Measurements from ENCODE around the gene ANKRD42. TPM values are rescaled to one million over a fixed set of nuclear protein-coding genes. Genes with fewer than 3 reads are reported as not detected.
"Not testable (repeated sequence)": the region's sequence is repeated elsewhere in the genome, so short reads cannot be mapped to it uniquely, and the experiment has no call there.

The ANKRD42 gene
- total and polyA plus RNA-seq, 4 donors = 12.2 to 14.6 (median 13.6) TPM

DNA sequence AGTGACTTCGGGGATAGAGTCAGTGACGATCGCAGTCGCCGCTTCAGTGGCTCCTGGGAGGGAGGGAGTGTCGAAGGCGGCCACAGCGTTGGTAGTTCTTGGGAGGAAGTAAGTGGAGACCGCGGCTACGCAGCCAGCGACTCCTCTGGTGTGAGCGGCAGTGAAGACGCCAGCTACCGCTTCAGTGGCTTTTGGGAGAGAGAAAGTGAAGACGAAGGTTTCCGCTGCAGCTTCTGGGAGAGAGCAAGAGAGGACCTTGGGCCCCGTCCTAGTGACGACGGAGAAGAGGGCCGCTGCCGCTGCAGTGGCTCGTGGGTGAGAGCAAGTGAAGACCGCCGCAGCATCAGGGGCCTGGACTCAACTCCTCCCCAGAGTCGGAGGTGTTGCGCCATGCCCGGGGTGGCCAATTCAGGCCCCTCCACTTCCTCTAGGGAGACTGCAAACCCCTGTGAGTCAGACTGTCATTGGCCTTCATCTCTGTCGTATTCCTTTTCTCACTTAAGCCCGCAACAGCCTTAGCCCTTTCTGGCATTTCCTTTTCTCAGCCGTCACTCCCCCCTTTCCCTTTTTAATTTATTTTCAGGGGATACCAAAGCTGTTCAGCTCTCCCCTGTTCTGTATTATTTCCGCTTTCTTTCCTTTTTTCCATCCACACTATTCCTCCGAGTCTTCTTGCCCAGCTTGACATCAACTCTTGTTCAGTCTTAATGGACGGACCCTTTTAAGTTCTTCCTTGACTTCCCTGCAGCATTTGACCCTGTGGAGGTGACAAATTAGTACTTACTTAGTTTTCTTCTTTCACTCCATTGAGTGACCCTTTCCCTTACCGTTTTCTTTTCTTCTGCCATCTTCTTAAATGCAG, 1.0 kb downstream of the ANKRD42 start:
- H3K27me3 ChIP-seq (ENCODE audit: control insufficient read depth, insufficient read depth, low read length) = no peaks in the 10 kb centered on the region
- peak overlapping the region; percentile 91 for H3K27ac ChIP-seq (ENCODE audit: low read depth, low read length)
- no peaks in the 10 kb centered on the region for H3K9me3 ChIP-seq (ENCODE audit: control insufficient read depth, insufficient read depth, low read length)
- H3K36me3 ChIP-seq (ENCODE audit: control insufficient read depth, insufficient read depth, low read length) = peaks cover 12% of the 10 kb centered on the region
- WGBS (ENCODE audit: insufficient coverage) = 2% methylated on average over 34 of the region's 35 CpGs
- peak in 5 of 6 donors; percentile 4 to 56 (median 17) for DNase-seq (ENCODE audit: low read depth in 4 of 6, low spot score in 6 of 6)
- peaks cover 13% of the 10 kb centered on the region for H3K4me1 ChIP-seq (ENCODE audit: control insufficient read depth, insufficient read depth, low read length)
- peak overlapping the region; percentile 96 for H3K4me3 ChIP-seq (ENCODE audit: low read depth, low read length)

- DNase-seq (ENCODE audit: low read depth in 4 of 6, low spot score in 6 of 6) = no peak
- H3K4me1 ChIP-seq (ENCODE audit: control insufficient read depth, insufficient read depth, low read length) = peaks cover 13% of the 10 kb centered on the region
- H3K9me3 ChIP-seq (ENCODE audit: control insufficient read depth, insufficient read depth, low read length) = no peaks in the 10 kb centered on the region
- 43% methylated on average over 1 of the region's 4 CpGs for WGBS (ENCODE audit: insufficient coverage)
- H3K36me3 ChIP-seq (ENCODE audit: control insufficient read depth, insufficient read depth, low read length) = peaks cover 7% of the 10 kb centered on the region
- peak overlapping the region; percentile 96 for H3K4me3 ChIP-seq (ENCODE audit: low read depth, low read length)
- no peak overlapping the region for H3K27ac ChIP-seq (ENCODE audit: low read depth, low read length)
- H3K27me3 ChIP-seq (ENCODE audit: control insufficient read depth, insufficient read depth, low read length) = no peaks in the 10 kb centered on the region
Measured at GRCh38 chr11:83195143-83195466, 1.6 kb downstream of the ANKRD42 start.

DNA sequence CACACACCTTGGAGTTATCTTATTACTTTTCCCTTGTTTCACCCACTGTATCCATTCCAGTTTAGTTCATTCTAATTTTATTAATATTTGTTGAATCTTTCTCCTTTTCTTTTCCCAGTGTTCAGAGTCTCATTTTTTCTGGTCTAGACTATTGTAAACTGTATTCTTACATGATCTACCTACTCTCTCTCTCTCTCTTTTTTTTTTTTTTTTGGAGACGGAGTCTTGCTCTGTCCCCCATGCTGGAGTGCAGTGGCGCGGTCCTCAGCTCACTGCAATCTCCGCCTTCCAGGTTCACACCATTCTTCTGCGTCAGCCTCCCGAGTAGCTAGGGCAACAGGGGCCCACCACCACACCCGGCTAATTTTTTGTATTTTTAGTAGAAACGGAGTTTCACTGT, 2.1 kb downstream of the ANKRD42 start:
- 94% methylated on average over 7 of the region's 8 CpGs for WGBS (ENCODE audit: insufficient coverage)
- H3K4me1 ChIP-seq (ENCODE audit: control insufficient read depth, insufficient read depth, low read length) = peaks cover 13% of the 10 kb centered on the region

GRCh38 chr11:83200035-83200434, 6.5 kb downstream of the ANKRD42 start:
- Histone ChIP-seq H3K4me3 (ENCODE audit: low read depth, low read length) (no peak overlapping the region), H3K36me3 (ENCODE audit: control insufficient read depth, insufficient read depth, low read length) (peaks cover 3% of the 10 kb centered on the region), H3K4me1 (ENCODE audit: control insufficient read depth, insufficient read depth, low read length) (peaks cover 5% of the 10 kb centered on the region), H3K27ac (ENCODE audit: low read depth, low read length) (no peak overlapping the region), H3K9me3 (ENCODE audit: control insufficient read depth, insufficient read depth, low read length) (no peaks in the 10 kb centered on the region), H3K27me3 (ENCODE audit: control insufficient read depth, insufficient read depth, low read length) (no peaks in the 10 kb centered on the region)
- WGBS (ENCODE audit: insufficient coverage) = no CpG with 5 or more reads among the region's 1 CpG
- no peak for DNase-seq (ENCODE audit: low read depth in 4 of 6, low spot score in 6 of 6)

More for the DNA sequence above, 2.1 kb downstream of the ANKRD42 start:
- DNase-seq (ENCODE audit: low read depth in 4 of 6, low spot score in 6 of 6) = no peak
- H3K27me3 ChIP-seq (ENCODE audit: control insufficient read depth, insufficient read depth, low read length) = no peaks in the 10 kb centered on the region
- no peaks in the 10 kb centered on the region for H3K9me3 ChIP-seq (ENCODE audit: control insufficient read depth, insufficient read depth, low read length)
- H3K4me3 ChIP-seq (ENCODE audit: low read depth, low read length) = no peak overlapping the region
- H3K36me3 ChIP-seq (ENCODE audit: control insufficient read depth, insufficient read depth, low read length) = peaks cover 3% of the 10 kb centered on the region
- no peak overlapping the region for H3K27ac ChIP-seq (ENCODE audit: low read depth, low read length)

DNA sequence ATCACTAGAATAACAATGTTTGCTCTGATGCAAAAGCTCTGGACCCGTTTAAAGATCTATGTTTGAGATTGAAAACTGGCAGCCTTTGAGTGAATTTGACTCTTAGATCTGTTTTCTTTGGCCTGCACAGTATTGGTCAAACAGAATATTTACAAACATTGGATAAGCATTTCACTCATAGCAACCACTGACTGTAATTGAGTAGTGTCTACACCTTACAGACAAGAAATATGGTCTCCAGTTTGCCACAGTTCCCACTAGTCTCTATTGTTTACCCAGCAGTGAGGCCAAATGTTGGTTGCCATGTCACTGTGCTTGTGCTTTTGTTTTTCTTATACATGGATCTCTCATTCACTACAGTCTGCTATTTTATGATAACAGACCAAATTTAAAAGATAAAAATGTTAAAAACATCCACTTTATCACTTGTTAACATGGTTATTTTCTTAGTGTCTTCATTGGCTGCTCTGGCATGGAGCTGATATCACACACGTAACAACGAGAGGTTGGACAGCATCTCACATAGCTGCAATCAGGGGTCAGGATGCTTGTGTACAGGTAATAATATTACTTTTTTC, 12.2 kb downstream of the ANKRD42 start:
- no CpG with 5 or more reads among the region's 3 CpGs for WGBS (ENCODE audit: insufficient coverage)
- H3K4me1 ChIP-seq (ENCODE audit: control insufficient read depth, insufficient read depth, low read length) = no peaks in the 10 kb centered on the region
- no peaks in the 10 kb centered on the region for H3K9me3 ChIP-seq (ENCODE audit: control insufficient read depth, insufficient read depth, low read length)
- no peak overlapping the region for H3K27ac ChIP-seq (ENCODE audit: low read depth, low read length)
- H3K4me3 ChIP-seq (ENCODE audit: low read depth, low read length) = no peak overlapping the region
- no peaks in the 10 kb centered on the region for H3K27me3 ChIP-seq (ENCODE audit: control insufficient read depth, insufficient read depth, low read length)
- DNase-seq (ENCODE audit: low read depth in 4 of 6, low spot score in 6 of 6) = no peak
- H3K36me3 ChIP-seq (ENCODE audit: control insufficient read depth, insufficient read depth, low read length) = peaks cover 5% of the 10 kb centered on the region

DNA sequence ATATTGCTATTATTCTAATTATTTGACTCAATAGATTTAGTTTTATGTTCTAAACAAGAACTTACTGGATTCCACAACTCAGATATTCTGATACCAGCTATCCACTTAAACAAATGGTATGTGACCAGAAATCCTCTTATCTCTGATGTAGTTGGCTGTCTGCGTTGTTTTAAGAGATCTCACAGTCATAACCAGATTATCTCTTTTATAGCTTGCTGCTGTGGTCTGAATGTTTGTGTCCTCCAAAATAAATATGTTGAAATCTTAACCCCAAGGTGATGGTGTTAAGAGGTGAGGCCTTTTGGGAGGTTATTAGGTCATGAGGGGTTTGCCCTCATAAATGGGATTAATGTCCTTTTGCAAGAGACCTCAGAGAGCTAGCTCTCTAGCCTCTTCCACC, 12.7 kb downstream of the ANKRD42 start:
- no CpG with 5 or more reads among the region's 1 CpG for WGBS (ENCODE audit: insufficient coverage)
- Histone ChIP-seq H3K36me3 (ENCODE audit: control insufficient read depth, insufficient read depth, low read length) (peaks cover 5% of the 10 kb centered on the region), H3K27me3 (ENCODE audit: control insufficient read depth, insufficient read depth, low read length) (no peaks in the 10 kb centered on the region), H3K9me3 (ENCODE audit: control insufficient read depth, insufficient read depth, low read length) (no peaks in the 10 kb centered on the region), H3K27ac (ENCODE audit: low read depth, low read length) (no peak overlapping the region), H3K4me1 (ENCODE audit: control insufficient read depth, insufficient read depth, low read length) (no peaks in the 10 kb centered on the region), H3K4me3 (ENCODE audit: low read depth, low read length) (no peak overlapping the region)
- DNase-seq (ENCODE audit: low read depth in 4 of 6, low spot score in 6 of 6) = no peak

DNA sequence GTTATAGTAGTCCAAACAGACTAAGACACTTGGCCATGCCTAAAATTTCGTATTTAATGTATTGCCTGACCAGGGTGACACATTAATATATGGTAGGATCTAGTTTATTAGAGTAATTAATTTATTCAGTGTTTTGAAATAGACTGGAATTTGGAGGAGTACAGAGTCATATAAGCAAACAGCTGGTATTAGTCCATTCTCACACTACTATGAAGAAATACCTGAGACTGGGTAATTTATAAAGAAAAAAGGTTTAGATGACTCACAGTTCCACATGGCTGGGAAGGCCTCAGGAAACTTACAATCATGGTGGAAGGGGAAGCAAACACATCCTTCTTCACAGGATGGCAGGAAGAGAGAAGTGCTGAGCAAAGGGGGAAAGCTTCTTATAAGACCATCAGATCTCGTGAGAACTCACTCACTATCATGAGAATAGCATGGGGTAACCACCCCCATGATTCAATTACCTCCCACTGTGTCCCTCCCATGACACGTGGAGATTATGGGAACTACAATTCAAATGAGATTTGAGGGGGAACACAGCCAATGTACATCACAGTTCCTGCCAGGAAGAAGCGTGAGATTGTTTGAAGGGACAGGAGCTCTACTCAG, 13.4 kb downstream of the ANKRD42 start:
- WGBS (ENCODE audit: insufficient coverage) = no CpG with 5 or more reads among the region's 4 CpGs
- H3K4me1 ChIP-seq (ENCODE audit: control insufficient read depth, insufficient read depth, low read length); H3K36me3 ChIP-seq (ENCODE audit: control insufficient read depth, insufficient read depth, low read length); H3K9me3 ChIP-seq (ENCODE audit: control insufficient read depth, insufficient read depth, low read length); H3K27ac ChIP-seq (ENCODE audit: low read depth, low read length); DNase-seq (ENCODE audit: low read depth in 4 of 6, low spot score in 6 of 6); H3K27me3 ChIP-seq (ENCODE audit: control insufficient read depth, insufficient read depth, low read length); H3K4me3 ChIP-seq (ENCODE audit: low read depth, low read length): not testable (repeated sequence)

DNA sequence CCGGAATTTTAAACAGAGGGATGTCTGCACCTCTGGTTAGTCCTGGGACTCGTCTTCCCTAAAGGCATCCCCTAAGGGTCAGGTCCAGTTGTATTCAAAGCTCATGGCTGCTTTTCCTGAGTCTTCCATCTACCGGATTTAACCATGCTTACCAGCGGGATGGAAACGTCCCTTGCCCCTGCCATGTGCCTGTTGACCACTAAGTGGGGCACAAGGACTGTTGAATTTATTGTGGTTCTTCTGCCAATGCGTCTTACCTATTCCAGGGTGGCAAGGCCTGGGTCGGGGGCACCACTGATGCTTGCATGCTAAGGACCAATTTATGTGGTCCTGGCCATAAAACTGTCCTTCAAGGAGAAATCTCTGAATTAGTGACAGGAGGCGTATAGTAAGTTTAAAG, 25.6 kb downstream of the ANKRD42 start:
- Histone ChIP-seq H3K9me3 (ENCODE audit: control insufficient read depth, insufficient read depth, low read length) (no peaks in the 10 kb centered on the region), H3K4me3 (ENCODE audit: low read depth, low read length) (no peak overlapping the region), H3K27ac (ENCODE audit: low read depth, low read length) (no peak overlapping the region), H3K4me1 (ENCODE audit: control insufficient read depth, insufficient read depth, low read length) (no peaks in the 10 kb centered on the region), H3K36me3 (ENCODE audit: control insufficient read depth, insufficient read depth, low read length) (no peaks in the 10 kb centered on the region), H3K27me3 (ENCODE audit: control insufficient read depth, insufficient read depth, low read length) (no peaks in the 10 kb centered on the region)
- no peak for DNase-seq (ENCODE audit: low read depth in 4 of 6, low spot score in 6 of 6)
- WGBS (ENCODE audit: insufficient coverage) = 78% methylated on average over 7 of the region's 8 CpGs

- no peaks in the 10 kb centered on the region for H3K36me3 ChIP-seq (ENCODE audit: control insufficient read depth, insufficient read depth, low read length)
- 82% methylated on average over 10 of the region's 10 CpGs for WGBS (ENCODE audit: insufficient coverage)
- DNase-seq (ENCODE audit: low read depth in 4 of 6, low spot score in 6 of 6) = no peak
- H3K4me3 ChIP-seq (ENCODE audit: low read depth, low read length) = no peak overlapping the region
- no peak overlapping the region for H3K27ac ChIP-seq (ENCODE audit: low read depth, low read length)
- H3K27me3 ChIP-seq (ENCODE audit: control insufficient read depth, insufficient read depth, low read length) = no peaks in the 10 kb centered on the region
- H3K9me3 ChIP-seq (ENCODE audit: control insufficient read depth, insufficient read depth, low read length) = no peaks in the 10 kb centered on the region
- no peaks in the 10 kb centered on the region for H3K4me1 ChIP-seq (ENCODE audit: control insufficient read depth, insufficient read depth, low read length)
Measured at GRCh38 chr11:83220260-83220659, 26.7 kb downstream of the ANKRD42 start.

DNA sequence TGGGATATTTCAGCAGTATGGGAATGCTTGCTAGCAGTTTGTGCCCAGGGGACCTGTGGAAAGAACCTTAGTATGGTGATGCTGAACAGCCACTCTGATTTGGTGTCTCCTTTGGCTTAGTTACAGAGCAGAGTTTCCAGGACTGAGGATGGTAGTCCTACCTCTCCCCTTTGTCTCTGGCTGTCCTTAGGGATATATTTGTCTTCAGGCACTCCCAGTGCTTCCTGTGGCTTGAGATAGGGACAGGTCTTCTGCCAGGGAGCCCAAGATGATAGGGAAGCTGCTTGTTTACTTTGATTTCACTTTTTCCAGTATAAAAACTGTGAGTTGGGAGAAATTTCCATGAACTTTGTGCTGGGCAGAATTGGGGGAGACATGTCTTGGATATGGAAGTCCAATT, 28.2 kb downstream of the ANKRD42 start:
- H3K4me1 ChIP-seq (ENCODE audit: control insufficient read depth, insufficient read depth, low read length) = no peaks in the 10 kb centered on the region
- H3K27me3 ChIP-seq (ENCODE audit: control insufficient read depth, insufficient read depth, low read length) = no peaks in the 10 kb centered on the region
- no peak for DNase-seq (ENCODE audit: low read depth in 4 of 6, low spot score in 6 of 6)
- no peaks in the 10 kb centered on the region for H3K9me3 ChIP-seq (ENCODE audit: control insufficient read depth, insufficient read depth, low read length)
- no peaks in the 10 kb centered on the region for H3K36me3 ChIP-seq (ENCODE audit: control insufficient read depth, insufficient read depth, low read length)
- no peak overlapping the region for H3K4me3 ChIP-seq (ENCODE audit: low read depth, low read length)
- no peak overlapping the region for H3K27ac ChIP-seq (ENCODE audit: low read depth, low read length)

Data from spinal cord (tissue), 10 donors.